IPS-NIHi7 (cell line): ENCODE measurements around the gene SUB1.

Source experiments
- DNase-seq: peaks from one replicate; pipeline ENCODE4 v3.0.0; 2012; ENCODE audit warnings: mixed read lengths; ENCODE audit errors: extremely low spot score

The SUB1 gene

GRCh38 chr5:32645246-32645645, 59.9 kb downstream of the SUB1 start:
- no peak for DNase-seq

- no peak for DNase-seq
Observed at GRCh38 chr5:32646061-32646969, 61.0 kb downstream of the SUB1 start.

GRCh38 chr5:32651088-32651487, 65.7 kb downstream of the SUB1 start:
- DNase-seq: no peak

- DNase-seq: no peak
Observed at GRCh38 chr5:32651638-32652037, 66.3 kb downstream of the SUB1 start.
